K562 (cell line): ENCODE data around the gene MS4A2. TPM values are rescaled to one million over a fixed set of nuclear protein-coding genes. Genes with fewer than 3 reads are reported as not detected.

Experiments used
- CHD7 ChIP-seq: fragments of 200-600 bp; sonication (generic); IDR thresholded peaks from one replicate; pipeline ENCODE4 v1.6.1; 2012; ENCODE audit warnings: mild to moderate bottlenecking, low read depth, low read length, inconsistent platforms
- ZNF165 ChIP-seq: fragments of 250-450 bp; sonication (Bioruptor Pico); IDR thresholded peaks from 2 replicates; pipeline ENCODE4 v1.4.0; 2020; ENCODE audit warnings: borderline replicate concordance
- polyA plus RNA-seq, 8 experiments: library from polyadenylated mRNA; depleted of rRNA in 4 of 8; stranded (reverse) in 5 of 8; unstranded in 3 of 8; fragments of >200 nt; fragmentation: Nextera tagmentation in 2 of 8; fragmentation: Illumina TruSeq in 1 of 8; extraction: Ambion mirVana in 2 of 8; extraction: Trizol in 1 of 8; gene quantifications; 2 replicates each; pipeline versions ENCODE4 v1.2.1 to v1.2.3, GENCODE V29; 2011 to 2014; ENCODE audit warnings: inconsistent platforms in 1 of 8, missing spikeins in 1 of 8
- total RNA-seq, 7 experiments: library from RNA; depleted of rRNA in 6 of 7; stranded (reverse); fragments of >200 nt in 6 of 7; fragmentation: Illumina TruSeq in 2 of 7; extraction: Trizol in 2 of 7; gene quantifications; 2 replicates each; pipeline versions ENCODE4 v1.2.1 to v1.2.3, GENCODE V29; 2011 to 2021; ENCODE audit warnings: low replicate concordance in 1 of 7
- TF ChIP-seq, protein P1 (sequence below): fragments of 450-650 bp; IDR thresholded peaks from 2 replicates; pipeline ENCODE4 v1.6.1; 2016; ENCODE audit warnings: low read depth
- TF ChIP-seq, protein P2 (sequence below): fragments of 250-450 bp; sonication (Bioruptor Pico); IDR thresholded peaks from 2 replicates; pipeline ENCODE4 v1.8.0; 2021; ENCODE audit warnings: borderline replicate concordance, mild to moderate bottlenecking, moderate library complexity; ENCODE audit not compliant: poor library complexity, severe bottlenecking

The MS4A2 gene
- total and polyA plus RNA-seq, 9 of the 15 experiments (the other 6 are each of a cell fraction or from before 2014, with no cell fraction given) = 0.06 to 5.7 (median 0.86) TPM

DNA sequence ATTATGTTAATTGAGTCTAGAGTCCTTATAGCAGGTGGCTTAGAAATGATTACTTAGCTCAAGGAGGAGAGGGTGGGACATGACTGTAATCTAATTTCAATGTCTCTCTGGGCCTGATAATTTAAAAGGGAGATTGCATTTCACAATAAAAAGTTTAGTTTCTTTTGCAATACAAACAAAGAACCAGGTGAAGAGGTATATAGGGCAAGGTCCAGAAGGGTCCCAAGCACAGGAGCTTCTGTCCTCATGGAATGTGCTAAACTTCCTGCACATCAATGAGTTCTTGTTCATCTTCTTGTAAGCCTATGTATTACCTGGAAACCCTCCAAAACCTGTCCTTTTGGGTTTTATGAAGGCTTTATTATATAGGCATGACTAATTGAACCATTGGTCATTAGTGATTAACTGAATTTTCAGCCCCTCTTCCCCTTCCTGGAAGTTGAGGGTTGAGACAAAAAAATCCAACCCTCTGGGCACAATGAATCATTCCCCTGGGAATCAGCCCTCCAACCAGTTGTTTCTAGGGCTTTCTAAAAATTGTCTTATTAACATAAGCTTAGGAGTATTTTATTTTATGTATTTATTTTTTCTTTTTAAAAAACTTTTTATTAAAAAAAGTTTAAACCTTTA, 37.6 kb downstream of the MS4A2 start (continued):
- TF ChIP-seq CHD7 (no peak), ZNF165 (no peak)
- TF ChIP-seq, protein P1, sequence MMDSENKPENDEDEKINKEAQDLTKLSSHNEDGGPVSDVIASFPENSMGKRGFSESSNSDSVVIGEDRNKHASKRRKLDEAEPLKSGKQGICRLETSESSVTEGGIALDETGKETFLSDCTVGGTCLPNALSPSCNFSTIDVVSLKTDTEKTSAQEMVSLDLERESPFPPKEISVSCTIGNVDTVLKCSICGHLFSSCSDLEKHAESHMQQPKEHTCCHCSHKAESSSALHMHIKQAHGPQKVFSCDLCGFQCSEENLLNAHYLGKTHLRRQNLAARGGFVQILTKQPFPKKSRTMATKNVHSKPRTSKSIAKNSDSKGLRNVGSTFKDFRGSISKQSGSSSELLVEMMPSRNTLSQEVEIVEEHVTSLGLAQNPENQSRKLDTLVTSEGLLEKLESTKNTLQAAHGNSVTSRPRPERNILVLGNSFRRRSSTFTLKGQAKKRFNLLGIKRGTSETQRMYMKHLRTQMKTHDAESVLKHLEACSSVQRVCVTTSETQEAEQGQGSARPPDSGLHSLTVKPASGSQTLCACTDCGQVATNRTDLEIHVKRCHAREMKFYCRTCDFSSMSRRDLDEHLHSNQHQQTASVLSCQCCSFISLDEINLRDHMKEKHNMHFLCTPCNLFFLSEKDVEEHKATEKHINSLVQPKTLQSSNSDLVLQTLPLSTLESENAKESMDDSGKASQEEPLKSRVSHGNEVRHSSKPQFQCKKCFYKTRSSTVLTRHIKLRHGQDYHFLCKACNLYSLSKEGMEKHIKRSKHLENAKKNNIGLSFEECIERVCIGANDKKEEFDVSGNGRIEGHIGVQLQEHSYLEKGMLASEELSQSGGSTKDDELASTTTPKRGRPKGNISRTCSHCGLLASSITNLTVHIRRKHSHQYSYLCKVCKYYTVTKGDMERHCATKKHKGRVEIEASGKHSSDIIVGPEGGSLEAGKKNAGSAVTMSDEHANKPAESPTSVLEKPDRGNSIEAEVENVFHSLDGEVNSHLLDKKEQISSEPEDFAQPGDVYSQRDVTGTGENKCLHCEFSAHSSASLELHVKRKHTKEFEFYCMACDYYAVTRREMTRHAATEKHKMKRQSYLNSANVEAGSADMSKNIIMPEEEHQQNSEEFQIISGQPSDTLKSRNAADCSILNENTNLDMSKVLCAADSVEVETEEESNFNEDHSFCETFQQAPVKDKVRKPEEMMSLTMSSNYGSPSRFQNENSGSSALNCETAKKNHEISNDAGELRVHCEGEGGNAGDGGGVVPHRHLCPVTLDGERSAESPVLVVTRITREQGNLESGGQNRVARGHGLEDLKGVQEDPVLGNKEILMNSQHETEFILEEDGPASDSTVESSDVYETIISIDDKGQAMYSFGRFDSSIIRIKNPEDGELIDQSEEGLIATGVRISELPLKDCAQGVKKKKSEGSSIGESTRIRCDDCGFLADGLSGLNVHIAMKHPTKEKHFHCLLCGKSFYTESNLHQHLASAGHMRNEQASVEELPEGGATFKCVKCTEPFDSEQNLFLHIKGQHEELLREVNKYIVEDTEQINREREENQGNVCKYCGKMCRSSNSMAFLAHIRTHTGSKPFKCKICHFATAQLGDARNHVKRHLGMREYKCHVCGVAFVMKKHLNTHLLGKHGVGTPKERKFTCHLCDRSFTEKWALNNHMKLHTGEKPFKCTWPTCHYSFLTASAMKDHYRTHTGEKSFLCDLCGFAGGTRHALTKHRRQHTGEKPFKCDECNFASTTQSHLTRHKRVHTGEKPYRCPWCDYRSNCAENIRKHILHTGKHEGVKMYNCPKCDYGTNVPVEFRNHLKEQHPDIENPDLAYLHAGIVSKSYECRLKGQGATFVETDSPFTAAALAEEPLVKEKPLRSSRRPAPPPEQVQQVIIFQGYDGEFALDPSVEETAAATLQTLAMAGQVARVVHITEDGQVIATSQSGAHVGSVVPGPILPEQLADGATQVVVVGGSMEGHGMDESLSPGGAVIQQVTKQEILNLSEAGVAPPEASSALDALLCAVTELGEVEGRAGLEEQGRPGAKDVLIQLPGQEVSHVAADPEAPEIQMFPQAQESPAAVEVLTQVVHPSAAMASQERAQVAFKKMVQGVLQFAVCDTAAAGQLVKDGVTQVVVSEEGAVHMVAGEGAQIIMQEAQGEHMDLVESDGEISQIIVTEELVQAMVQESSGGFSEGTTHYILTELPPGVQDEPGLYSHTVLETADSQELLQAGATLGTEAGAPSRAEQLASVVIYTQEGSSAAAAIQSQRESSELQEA = no peak
- TF ChIP-seq, protein P2, sequence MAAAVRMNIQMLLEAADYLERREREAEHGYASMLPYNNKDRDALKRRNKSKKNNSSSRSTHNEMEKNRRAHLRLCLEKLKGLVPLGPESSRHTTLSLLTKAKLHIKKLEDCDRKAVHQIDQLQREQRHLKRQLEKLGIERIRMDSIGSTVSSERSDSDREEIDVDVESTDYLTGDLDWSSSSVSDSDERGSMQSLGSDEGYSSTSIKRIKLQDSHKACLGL (CRISPR knock-in tag) = no peak
